Stomach (tissue), 9 donors: ENCODE data around the gene SUPT4H1. TPM values are rescaled to one million over a fixed set of nuclear protein-coding genes. Genes with fewer than 3 reads are reported as not detected.

Source experiments
- DNase-seq, 2 donors: peaks; one replicate each; pipeline versions ENCODE4 v3.0.0 to v3.0.0-alpha.2; 2013 to 2019
- H3K27ac ChIP-seq, 5 donors: fragments of 200-600 bp in 4 of 5; sonication (generic) in 4 of 5; one replicate each; pipeline ENCODE4 v1.5.1; 2013 to 2019; ENCODE audit warnings: mild to moderate bottlenecking in 1 of 5, moderate library complexity in 1 of 5
- H3K27me3 ChIP-seq, 3 donors: fragments of 200-600 bp; sonication (generic); one replicate each; pipeline ENCODE4 v1.5.1; 2017 to 2019; ENCODE audit warnings: mixed run types in 1 of 3
- H3K36me3 ChIP-seq, 4 donors: fragments of 200-600 bp; sonication (generic); 1 replicate in 3 of 4; 2 replicates in 1 of 4; pipeline ENCODE4 v1.5.1; 2016 to 2019
- H3K4me1 ChIP-seq, 4 donors: fragments of 200-600 bp; sonication (generic); one replicate each; pipeline ENCODE4 v1.5.1; 2016 to 2019
- H3K4me3 ChIP-seq, 4 donors: fragments of 200-600 bp; sonication (generic) in 3 of 4; one replicate each; pipeline ENCODE4 v1.5.1; 2016 to 2019; ENCODE audit warnings: mild to moderate bottlenecking in 1 of 4
- H3K9me3 ChIP-seq, 4 donors: fragments of 200-600 bp; sonication (generic); one replicate each; pipeline ENCODE4 v1.5.1; 2016 to 2019
- CTCF ChIP-seq, 7 experiments: fragments of 450-650 bp in 4 of 7; fragments of 200-600 bp in 3 of 7; sonication (generic) in 3 of 7; IDR thresholded peaks; one replicate each; pipeline ENCODE4 v1.5.1; 2016 to 2019; ENCODE audit warnings: antibody characterized with exemption in 7 of 7, control low read depth in 2 of 7, mild to moderate bottlenecking in 1 of 7
- EP300 ChIP-seq: sonication (generic); formaldehyde crosslinking; IDR thresholded peaks from one replicate; pipeline ENCODE4 v1.6.1; 2017; ENCODE audit warnings: antibody characterized with exemption
- POLR2A ChIP-seq, 4 donors: fragments of 450-650 bp; IDR thresholded peaks; one replicate each; pipeline ENCODE4 v1.6.1; 2016; ENCODE audit warnings: antibody characterized with exemption in 4 of 4, control low read depth in 2 of 4, mild to moderate bottlenecking in 1 of 4, moderate library complexity in 1 of 4
- POLR2AphosphoS5 ChIP-seq, 3 donors: sonication (generic); formaldehyde crosslinking; IDR thresholded peaks; one replicate each; pipeline ENCODE4 v1.6.1; 2016; ENCODE audit warnings: antibody characterized with exemption in 3 of 3
- WGBS, 5 donors: extraction: QIAGEN DNeasy Blood & Tissue Kit in 3 of 5; methylation state at CpG; one replicate each; pipeline versions ENCODE4 v1.1.5 to v1.1.7; 2013 to 2018; 5-methylcytosine and 5-hydroxymethylcytosine counted together
- intact Hi-C: fragments of 100-400 bp; cut with DNase I; formaldehyde crosslinking; loops from one replicate; pipeline ENCODE4 v1.15.1; 2023; ENCODE audit warnings: low total_unique reads
- polyA plus RNA-seq, 3 donors: library from polyadenylated mRNA; stranded (reverse); fragments of 200-250 nt; gene quantifications; one replicate each; pipeline ENCODE4 v1.2.3, GENCODE V29; 2013
- total RNA-seq, 5 donors: library from RNA; depleted of rRNA; stranded (reverse); fragments of >200 nt; gene quantifications; one replicate each; pipeline versions ENCODE4 v1.1.0 to v1.2.3, GENCODE V29; 2014 to 2016
- donor health status: healthy with polysubstance abuse.
- donor health status: Bipolar disorder and iron deficiency.
- donor health status: healthy.

SUPT4H1 gene
- total and polyA plus RNA-seq, 8 donors: 6.7 to 80.9 (median 43.1) TPM

- no peak for DNase-seq
- 37 to 66% (median 50%) methylated on average over 3 of the region's 3 CpGs for WGBS, 5 donors
- no peaks in the 10 kb centered on the region for H3K36me3 ChIP-seq
- intact Hi-C loops: no loop called here
- H3K9me3 ChIP-seq: no peaks in the 10 kb centered on the region
- no peak overlapping the region for H3K4me3 ChIP-seq
- peak overlapping the region in 2 of 5 donors; percentile 13 to 41 for H3K27ac ChIP-seq
- peaks cover 4 to 22% (median 17%) of the 10 kb centered on the region in 4 donors for H3K4me1 ChIP-seq
- no peaks in the 10 kb centered on the region for H3K27me3 ChIP-seq
- TF ChIP-seq EP300 (no peak), CTCF (IDR thresholded peaks at IDR 0.05) (no peak), POLR2AphosphoS5 (IDR thresholded peaks at IDR 0.05) (no peak), POLR2A (IDR thresholded peaks at IDR 0.05) (no peak)
Observed at GRCh38 chr17:58394534-58395223, 42.7 kb upstream of the SUPT4H1 start.

GRCh38 chr17:58391302-58391984, 39.4 kb upstream of the SUPT4H1 start:
- no peaks in the 10 kb centered on the region for H3K9me3 ChIP-seq
- no peaks in the 10 kb centered on the region for H3K36me3 ChIP-seq
- peak; percentile 95 to 97 for DNase-seq
- peaks cover 9 to 38% (median 24%) of the 10 kb centered on the region in 4 donors for H3K4me1 ChIP-seq
- intact Hi-C loops: no loop called here
- TF ChIP-seq POLR2A (IDR thresholded peaks at IDR 0.05): no peak
- TF ChIP-seq EP300: no peak
- peak in 2 of 3 donors; percentile 75 to 82 for TF ChIP-seq POLR2AphosphoS5 (IDR thresholded peaks at IDR 0.05)
- H3K27ac ChIP-seq: peak overlapping the region; percentile 8 to 77 (median 42)
- H3K4me3 ChIP-seq: no peak overlapping the region
- 13 to 30% (median 19%) methylated on average over 10 of the region's 10 CpGs for WGBS, 5 donors
- no peaks in the 10 kb centered on the region for H3K27me3 ChIP-seq

- no peaks in the 10 kb centered on the region for H3K36me3 ChIP-seq
- H3K4me1 ChIP-seq: peaks cover 9 to 38% (median 24%) of the 10 kb centered on the region in 4 donors
- WGBS, 5 donors: 45 to 62% (median 52%) methylated on average over 2 of the region's 2 CpGs
- H3K27ac ChIP-seq: peak overlapping the region; percentile 8 to 77 (median 42)
- no peak for TF ChIP-seq POLR2A (IDR thresholded peaks at IDR 0.05)
- TF ChIP-seq POLR2AphosphoS5 (IDR thresholded peaks at IDR 0.05): no peak
- TF ChIP-seq CTCF (IDR thresholded peaks at IDR 0.05): no peak
- no peak for TF ChIP-seq EP300
- no peak overlapping the region for H3K4me3 ChIP-seq
- no peak for DNase-seq
- H3K9me3 ChIP-seq: no peaks in the 10 kb centered on the region
- no peaks in the 10 kb centered on the region for H3K27me3 ChIP-seq
- intact Hi-C loops: no loop called here
Observed at GRCh38 chr17:58390884-58391283, 38.9 kb upstream of the SUPT4H1 start.

GRCh38 chr17:58388302-58389190, 36.5 kb upstream of the SUPT4H1 start:
- Histone ChIP-seq H3K36me3 (no peaks in the 10 kb centered on the region), H3K4me3 (no peak overlapping the region), H3K27ac (peak overlapping the region in 1 of 5 donors; percentile 36), H3K4me1 (peaks cover 5 to 43% (median 26%) of the 10 kb centered on the region in 4 donors), H3K9me3 (no peaks in the 10 kb centered on the region), H3K27me3 (no peaks in the 10 kb centered on the region)
- TF ChIP-seq POLR2A (IDR thresholded peaks at IDR 0.05) (no peak), EP300 (no peak), CTCF (IDR thresholded peaks at IDR 0.05) (no peak), POLR2AphosphoS5 (IDR thresholded peaks at IDR 0.05) (no peak)
- WGBS, 5 donors: 63 to 68% (median 65%) methylated on average over 3 of the region's 3 CpGs
- intact Hi-C loops: no loop called here
- DNase-seq: no peak
